GM11168 (cell line): Measurements from ENCODE around the gene CDCA8.

Experiments used
- in situ Hi-C: fragments of 300-500 bp; cut with MboI; formaldehyde crosslinking; loops from one replicate; pipeline ENCODE4 v1.12.0; 2022; ENCODE audit warnings: low sequenced_read_pairs; ENCODE audit not compliant: unreplicated experiment

CDCA8 gene

DNA sequence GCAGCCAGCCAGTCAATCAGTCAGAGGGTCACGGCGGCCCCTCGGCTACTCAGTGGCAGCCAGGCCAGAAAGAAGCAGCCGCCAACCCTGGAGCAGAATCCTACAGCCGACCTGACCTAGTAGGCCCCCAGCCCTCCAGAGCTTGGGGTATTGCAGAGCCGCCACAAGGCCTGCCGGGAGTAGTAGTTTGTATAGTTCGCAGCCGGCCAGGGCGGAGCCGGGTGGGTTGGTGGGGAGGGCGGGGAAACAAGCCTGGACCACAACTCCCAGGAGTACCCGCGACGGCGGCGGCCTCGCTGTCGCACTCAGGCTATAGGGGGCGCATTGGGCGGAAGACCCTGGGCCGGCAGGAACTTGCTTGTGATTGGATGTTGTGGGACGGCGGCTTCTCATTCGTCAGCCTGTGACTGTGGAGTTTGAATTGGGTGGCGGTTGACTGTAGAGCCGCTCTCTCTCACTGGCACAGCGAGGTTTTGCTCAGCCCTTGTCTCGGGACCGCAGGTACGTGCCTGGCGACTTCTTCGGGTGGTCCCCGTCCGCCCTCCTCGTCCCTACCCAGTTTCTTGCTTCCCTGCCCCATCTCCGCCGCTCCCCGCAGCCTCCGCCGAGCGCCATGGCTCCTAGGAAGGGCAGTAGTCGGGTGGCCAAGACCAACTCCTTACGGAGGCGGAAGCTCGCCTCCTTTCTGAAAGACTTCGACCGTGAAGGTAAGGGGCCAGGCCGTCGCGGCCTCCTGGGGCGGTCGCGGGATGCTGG, at the start of gene CDCA8:
TSS of gene CDCA8 (plus strand) at position 439 of the 756 bp plus-strand sequence. CDS start at position 614, 175 bp downstream.
- in situ Hi-C loops: no loop called here

DNA sequence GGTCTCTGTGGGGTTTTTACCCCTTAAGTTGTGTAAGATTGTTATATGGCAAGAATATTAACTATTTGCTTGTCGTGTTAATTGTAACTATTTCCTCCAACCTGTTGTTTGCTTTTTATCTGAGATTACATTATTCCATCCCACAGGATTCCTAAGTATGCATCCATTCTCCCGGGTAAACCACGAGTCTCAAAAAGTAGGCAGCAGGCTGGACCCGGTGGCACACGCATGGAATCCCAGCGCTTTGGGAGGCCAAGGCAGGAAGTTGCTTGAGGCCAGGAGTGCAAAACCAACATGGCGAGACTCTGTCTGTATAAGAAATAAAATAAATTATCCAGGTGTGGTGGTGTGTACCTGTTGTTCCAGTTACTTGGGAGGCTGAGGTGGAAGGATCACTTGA, 45.0 kb upstream of the CDCA8 start:
- in situ Hi-C loops: no loop called here

DNA sequence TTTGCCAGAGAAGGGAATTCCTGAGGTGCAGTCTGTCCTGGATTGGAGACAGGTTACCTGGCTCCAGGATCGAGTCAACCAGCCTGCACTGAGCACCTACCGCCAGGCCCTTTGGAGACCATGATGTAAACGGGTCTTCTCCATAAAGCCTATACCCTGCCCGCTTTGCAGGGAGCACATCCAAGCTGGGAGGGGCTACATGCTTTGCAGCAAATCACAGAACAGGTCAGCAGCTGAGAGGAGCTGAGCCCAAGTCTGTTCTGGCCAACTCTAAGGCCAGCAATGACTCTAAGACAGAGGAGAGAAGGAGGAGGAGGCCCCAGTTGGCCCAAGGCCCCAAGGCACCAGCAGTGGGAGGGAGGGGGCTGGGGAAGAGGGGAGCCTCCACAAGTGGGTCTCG, 42.1 kb upstream of the CDCA8 start:
- in situ Hi-C loops: no loop called here

DNA sequence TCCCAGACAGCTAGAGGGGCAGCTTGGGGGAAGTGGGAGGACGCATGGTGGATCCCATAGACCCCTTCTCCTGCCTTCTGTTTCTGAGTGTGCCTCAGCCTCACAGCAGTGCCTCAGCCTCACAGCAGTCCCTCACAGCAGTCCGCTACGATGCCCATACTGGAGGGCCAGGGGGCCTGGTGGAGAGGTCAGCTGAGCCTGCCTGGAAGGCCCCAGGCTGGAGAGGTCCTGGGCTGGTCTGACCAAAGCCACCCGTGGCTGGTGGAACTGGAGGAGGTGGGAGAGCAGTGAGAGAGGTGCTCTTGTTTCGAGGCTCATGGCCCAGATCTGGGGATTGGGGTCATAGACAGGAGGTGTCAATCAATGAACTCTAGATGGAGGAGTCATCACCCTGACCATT, 41.6 kb upstream of the CDCA8 start:
- in situ Hi-C loops: no loop called here

DNA sequence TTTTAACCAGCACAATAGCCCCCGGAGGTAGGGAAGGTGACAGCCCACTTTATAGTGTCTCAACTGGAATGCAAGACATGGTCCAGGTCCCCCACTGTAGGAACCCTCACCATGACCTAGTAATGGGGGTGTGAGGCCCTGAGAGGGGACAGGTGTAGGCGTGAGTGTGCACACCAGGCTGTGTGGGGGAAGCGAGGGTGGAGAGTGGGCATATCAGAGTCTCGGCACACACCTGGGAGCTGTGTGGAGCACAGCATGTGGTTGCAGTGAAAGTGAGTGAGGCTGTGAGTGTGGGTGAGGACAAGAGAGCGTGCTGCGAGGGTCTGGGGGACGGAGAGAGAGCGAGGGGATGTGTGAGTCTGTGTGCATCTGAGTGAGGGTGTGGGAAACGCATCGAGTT, 40.5 kb upstream of the CDCA8 start:
- in situ Hi-C loops: no loop called here

DNA sequence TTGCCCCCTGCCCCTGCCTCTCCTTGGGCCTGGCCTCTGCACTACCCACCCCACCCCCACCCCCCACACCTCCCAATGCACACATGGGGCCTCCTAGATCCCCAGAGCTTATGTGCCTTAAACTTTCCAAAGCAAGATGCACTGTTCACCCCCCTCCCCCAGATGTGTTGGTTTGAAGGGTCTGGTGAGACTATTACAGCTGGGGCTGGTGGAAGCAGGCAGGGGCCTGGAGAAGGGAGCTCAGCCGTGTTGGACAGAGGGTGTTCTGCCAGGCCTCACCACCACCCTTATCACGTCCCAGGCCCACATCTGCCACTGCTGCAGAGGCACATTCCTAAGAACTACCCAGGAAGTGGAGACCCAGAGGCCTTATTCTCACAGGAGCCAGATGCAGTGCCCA, 39.3 kb upstream of the CDCA8 start:
- in situ Hi-C loops: no loop called here

DNA sequence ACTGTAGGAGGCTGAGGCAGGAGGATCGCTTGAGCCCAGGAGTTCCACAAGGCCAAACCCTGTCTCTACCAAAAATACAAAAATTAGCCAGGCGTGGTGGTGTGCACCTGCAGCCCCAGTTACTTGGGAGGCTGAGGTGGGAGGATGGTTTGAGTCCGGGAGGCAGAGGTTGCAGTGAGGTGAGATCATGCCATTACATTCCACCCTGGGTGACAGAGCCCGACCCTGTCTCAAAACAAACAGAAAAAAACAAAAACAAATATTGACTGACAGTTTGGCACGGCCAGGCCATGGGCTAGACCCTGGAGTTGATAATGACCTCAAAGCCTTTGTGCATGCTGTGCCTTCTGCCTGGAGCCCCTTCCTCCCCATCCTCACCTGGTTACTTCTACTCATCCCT, 38.4 kb upstream of the CDCA8 start:
- in situ Hi-C loops: no loop called here

DNA sequence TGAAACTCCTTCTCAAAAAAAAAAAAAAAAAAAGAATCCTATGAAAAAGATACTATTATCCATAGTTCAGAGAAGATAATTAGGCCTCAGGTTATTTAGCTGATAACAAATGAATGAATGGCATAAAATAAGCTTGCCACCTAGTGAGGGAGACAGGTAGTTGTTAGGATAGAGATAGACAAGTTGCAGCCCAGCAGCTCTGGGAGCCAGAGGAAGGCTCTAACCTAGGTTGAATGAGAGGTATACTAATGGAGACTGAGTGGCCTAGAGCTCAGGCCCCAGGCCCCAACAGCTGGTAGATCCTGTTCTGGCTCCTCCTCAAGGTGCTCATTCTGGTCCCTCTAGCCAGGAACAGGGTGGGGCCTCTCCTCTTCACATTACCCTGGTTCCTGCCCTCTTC, 37.0 kb upstream of the CDCA8 start:
- in situ Hi-C loops: no loop called here

DNA sequence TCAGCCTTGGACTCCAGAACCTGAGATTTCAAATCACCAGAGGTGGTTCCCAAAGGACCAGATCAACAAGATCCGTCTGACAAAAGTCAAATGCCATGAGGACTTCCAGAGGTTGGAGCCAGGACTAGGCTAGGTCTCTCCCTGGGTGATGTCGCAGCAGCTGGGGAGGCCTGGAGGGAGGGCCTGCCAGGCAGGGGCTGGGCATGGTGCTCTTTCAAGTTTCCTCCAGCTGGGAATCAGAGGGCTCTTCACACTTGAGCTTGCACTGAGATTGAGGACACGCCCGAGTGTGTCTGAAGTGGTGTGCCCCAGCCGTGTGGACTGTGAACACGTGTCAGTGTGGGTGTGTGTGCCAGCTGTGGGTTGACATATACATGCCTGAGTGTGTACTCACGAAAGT, 36.3 kb upstream of the CDCA8 start:
- in situ Hi-C loops: no loop called here

DNA sequence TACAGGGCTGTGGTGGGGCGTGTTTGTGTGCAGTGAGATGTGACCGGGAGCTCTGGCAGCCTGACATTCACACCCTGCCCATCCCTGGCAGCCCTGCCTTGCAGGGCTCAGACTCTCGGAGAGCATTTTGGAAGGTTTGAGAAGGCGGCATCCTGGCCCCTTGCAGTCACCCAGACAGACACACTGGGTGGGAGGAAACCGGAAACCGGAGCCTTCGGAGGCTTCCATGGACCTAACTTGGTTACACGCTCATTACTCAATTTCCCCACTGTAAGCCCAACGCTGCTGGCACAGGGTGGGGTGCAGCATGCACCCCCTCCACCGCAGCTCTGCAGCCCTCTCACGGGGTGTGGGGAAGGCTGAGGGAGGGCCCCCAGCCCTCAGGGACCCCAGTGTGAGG, 35.4 kb upstream of the CDCA8 start:
- in situ Hi-C loops: no loop called here

DNA sequence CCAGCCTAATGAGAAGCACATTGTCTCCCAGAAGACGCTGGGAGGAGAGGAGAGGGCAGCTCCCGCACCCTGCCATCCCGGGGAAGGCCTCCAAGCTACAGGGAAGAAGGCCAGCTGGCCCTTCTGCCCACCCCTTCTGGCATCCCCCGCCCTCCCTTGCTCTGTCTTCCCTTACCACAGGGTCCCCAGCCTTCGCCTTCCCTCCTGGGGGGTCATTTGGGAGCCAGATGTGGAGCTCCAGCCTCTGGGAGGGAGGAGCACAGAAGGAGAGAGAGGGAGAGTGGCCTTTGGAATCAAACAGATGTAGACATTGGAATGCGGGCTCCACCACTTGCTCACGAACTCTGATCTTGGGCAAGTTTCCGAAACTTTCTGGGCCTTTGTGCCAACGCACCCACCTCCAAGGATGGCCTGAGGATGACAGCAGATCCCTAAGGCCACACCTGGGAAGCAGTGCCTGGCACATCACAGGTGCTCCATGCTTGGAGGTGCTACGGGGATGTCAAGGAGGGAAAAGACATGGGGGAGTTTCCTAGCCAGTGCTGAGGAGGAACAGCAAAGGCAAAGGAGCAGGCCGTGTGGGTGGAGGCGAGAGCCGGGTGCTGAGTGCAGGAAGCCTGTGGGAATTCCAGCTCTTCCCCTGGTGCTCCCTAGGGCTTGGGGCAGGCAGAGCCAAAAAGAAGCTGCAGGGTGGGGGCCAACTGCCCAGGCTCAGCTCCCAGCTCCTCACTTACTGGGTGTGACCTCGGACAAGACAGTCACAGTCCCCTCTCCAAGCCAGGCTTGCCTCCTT, 34.5 kb upstream of the CDCA8 start:
- in situ Hi-C loops: no loop called here

DNA sequence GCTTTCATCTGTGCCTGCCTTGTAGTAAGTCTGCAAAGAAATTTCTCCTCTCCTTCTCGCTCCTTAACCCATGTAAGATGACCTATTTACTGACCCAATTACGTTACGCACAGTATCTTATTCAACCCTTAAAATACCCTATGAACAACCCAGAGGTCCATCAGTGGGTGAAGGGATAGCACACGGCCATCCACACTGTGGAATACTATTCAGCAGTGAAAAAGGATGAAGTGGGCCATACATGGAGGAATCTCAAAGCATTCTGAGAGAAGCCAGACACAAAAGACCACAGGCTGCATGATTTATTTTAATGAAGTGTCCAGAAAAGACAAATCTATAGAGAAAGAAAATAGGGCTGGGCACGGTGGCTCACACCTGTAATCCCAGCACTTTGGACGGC, 33.8 kb upstream of the CDCA8 start:
- in situ Hi-C loops: no loop called here

DNA sequence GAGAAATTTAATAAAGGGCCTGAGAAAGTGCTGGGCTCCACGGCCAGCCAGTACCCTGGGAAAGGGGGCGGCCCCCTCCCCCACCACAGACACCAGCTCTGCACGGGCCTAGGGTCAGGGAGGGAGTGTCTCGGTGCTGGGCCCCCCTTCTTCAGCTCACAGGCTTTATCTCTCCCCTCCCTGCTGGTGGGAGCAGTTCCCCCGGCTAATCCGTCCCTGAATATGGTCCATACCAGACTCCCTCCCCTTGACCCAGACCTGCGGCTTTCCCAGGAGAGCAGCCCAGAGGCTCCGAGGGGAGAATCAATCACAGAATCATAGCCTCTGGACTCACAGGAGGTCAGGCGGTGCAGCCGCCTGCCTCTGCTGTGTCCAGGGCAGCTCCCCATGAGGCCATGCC, 31.7 kb upstream of the CDCA8 start:
- in situ Hi-C loops: no loop called here

DNA sequence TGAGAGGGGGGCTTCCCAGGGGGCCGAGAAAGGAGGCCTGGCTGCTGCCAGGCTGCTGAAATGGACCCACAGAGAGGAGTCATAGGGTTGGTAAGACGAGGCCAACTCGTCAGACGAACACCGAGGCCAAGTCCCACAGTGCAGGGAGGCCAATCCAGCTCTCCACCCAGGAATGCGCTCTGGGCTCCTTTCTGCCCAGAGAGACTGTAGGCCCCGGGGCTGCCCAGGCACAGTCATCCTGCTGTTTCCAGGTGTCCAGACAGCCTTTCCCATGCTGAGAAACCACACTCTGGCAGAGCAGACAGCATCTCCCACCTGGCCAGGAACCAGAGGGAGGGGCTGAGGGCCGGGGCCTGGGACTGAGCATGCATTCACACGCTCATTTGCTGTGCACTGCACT, 30.9 kb upstream of the CDCA8 start:
- in situ Hi-C loops: no loop called here

DNA sequence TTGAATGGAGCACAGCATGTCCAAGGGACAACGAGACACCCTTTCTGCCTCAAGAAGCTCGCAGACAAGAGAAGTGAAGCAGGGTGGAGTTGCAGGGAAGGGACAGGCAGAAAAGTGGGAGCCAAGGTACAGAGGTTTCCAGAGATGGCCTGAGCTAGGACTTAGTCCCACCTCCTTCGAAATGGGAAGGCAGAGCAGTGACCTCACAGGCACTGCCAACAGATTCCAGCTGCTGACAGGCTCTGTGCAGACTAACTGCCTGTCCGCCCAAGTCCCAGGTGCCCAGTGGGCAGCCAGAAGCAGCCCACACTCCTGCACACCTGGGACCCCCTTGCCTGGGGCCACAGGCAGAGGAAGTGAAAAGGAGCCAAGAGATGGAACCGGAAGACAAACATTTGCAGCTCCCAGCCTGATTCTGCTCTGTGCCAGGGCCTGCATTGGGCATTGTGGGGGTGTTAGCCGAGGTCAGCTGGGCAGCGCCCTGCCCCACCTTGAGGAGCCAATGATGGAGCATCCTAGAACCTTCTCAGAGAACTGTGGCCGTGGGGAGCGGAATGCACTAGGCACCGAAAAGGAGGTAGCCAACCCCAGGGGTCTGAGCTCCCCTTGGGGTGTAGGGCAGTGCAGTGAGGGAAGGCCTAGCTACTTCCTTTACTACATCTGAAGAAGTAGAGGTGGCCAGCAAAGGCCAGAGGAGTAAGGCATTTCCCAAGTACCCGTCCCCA, 30.1 kb upstream of the CDCA8 start:
- in situ Hi-C loops: no loop called here

DNA sequence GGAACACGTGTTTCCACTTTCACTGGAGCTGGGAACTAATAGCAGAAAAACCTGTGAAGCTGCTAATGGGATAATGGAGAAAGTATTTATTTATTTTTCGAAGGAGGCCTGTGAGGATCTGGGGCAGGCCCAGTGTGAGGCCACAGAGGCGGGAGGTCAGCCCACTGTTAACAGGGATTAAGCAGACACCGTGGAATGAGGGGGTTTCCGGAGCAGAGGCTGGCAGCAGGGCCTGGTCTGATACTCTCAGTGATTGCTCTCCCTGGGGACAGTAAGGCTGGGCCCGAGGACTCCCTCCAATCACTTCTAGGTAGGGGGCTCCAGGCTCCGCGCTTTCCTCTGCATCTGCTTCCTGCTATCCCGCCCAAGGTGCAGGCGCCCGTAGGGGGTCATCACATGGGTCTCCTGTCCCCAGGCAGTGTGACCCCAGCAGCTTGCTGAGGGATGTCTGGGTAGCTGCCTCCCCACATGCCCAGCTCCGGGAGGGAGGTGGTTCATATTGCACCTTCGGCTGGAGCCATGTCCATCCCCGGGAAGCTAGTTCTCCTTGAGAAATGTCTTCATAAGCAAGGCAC, 28.8 kb upstream of the CDCA8 start:
- in situ Hi-C loops: no loop called here

DNA sequence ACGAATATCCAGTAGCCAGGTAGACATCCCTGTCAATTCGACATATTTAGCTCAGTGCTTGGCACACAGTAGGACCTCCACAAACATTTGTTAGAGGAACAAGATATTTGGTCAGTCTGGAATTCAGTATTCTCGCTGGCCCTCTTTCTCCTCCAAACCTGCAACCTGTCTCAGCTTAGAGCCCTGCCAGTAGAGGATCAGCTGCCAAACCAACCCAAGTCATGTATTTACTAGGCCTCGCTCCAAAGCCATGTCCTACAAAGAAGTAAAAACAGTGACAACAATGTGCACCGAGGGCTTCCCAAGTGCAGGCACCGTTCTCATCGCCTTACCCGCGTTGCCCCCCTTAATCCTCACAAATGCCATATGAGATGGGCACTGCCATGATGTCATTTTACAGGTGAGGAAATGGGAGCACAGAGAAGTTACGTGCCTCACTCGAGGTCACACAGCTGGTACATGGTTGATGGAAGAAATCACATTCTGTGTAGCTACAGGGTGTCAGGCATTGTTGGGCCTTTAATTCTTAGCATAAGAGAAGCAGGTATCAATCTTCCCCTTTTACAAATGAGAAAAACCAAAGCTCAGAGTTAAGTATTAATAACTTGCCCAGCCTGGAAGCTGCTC, 26.0 kb upstream of the CDCA8 start:
- in situ Hi-C loops: no loop called here

DNA sequence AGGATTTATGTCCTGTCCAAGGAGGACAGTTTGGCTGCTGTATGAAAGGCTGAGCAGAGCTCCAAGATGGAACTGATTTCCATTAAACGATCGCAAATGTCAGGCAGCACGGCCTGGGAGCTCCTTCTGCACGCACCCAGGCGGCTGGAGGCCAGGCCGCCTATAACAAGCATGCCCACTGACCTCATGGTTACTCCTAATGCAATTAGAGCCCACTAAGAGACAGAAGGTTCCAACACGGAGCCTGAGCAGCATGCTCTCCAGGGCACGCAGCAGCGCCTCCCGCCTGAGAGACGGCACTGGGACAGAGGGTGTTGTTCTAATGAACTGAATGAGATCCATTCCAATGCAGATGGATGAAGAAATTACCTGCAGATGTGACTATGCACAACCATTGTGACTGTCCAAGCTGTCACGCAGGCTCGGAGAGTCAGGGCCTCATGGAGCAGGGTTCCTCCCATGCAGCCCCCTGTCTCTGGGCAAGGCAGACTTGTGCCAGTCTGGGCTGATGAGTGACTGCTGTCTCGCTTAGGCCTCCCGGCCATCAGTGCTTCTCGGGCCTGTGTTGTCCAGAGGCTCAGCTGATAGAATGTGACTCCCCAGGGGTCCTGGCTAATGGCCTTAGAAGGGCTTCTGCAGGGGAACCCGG, 25.2 kb upstream of the CDCA8 start:
- in situ Hi-C loops: no loop called here

DNA sequence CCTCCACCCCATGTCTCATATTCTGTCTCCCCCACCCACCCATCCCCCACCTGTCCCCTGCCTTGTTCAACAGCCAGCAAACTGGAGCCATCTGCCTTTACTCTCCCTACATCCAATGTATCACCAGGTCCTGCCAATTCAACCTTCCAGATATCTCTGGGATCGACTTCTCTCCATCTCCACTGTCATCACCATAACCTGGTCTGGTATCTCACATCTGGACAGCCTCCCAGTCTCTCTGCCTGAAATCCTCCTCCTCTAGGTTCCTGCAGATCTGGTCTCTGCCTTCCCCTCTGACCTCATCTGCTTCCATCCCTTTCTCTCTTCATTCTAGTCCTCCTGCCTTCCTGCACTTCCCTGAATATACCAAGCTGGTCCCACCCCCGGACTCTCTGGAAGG, 22.2 kb upstream of the CDCA8 start:
- in situ Hi-C loops: no loop called here

DNA sequence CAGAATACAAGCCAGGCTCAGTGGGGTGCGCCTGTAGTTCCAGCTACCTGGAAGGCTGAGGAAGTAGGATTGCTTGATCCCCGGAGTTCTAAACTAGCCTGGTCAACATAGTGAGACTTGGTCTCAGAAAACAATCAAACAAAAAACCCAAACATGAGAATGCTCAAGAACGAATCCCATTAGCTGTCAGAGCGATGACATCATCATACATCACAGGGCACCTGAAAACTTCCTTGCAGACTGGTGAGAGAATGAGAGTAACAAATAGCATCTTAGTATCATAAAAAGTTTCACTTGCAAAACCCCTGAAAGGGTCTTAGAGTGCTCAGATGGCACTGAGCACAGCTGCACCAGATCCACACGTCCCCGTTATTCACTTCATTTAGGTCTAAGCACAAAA, 21.1 kb upstream of the CDCA8 start:
- in situ Hi-C loops: no loop called here
